HG02678 (cell line): ENCODE data around the gene AGL.
"Not testable (repeated sequence)": the region's sequence is repeated elsewhere in the genome, so short reads cannot be mapped to it uniquely, and the experiment has no call there.

Experiments
- ATAC-seq: cut with Tn5 transposase; IDR thresholded peaks from one replicate; pipeline ENCODE4 v1.9.1; 2021; ENCODE audit warnings: mild to moderate bottlenecking, moderate library complexity; ENCODE audit not compliant: unreplicated experiment

AGL gene

GRCh38 chr1:99850459-99851291, 514 bp downstream of the AGL start:
- peak; percentile 1 for ATAC-seq

GRCh38 chr1:99851850-99852454, 1.8 kb downstream of the AGL start:
- no peak for ATAC-seq

GRCh38 chr1:99852648-99853047, 2.5 kb downstream of the AGL start:
- no peak for ATAC-seq

GRCh38 chr1:99855914-99856450, 5.8 kb downstream of the AGL start:
- ATAC-seq: no peak

- not testable (repeated sequence) for ATAC-seq
Observed at GRCh38 chr1:99857041-99857440, 6.9 kb downstream of the AGL start.

- ATAC-seq: no peak
Observed at GRCh38 chr1:99858286-99858685, 8.1 kb downstream of the AGL start.

- no peak for ATAC-seq
Observed at GRCh38 chr1:99858881-99859280, 8.7 kb downstream of the AGL start.

- ATAC-seq: no peak
Observed at GRCh38 chr1:99860703-99861102, 10.5 kb downstream of the AGL start.

GRCh38 chr1:99867682-99868081, 17.5 kb downstream of the AGL start:
- ATAC-seq: no peak

- no peak for ATAC-seq
Observed at GRCh38 chr1:99869304-99869703, 19.1 kb downstream of the AGL start.

- no peak for ATAC-seq
Observed at GRCh38 chr1:99869723-99870122, 19.6 kb downstream of the AGL start.

- no peak for ATAC-seq
Observed at GRCh38 chr1:99872063-99872462, 21.9 kb downstream of the AGL start.

GRCh38 chr1:99877568-99877967, 27.4 kb downstream of the AGL start:
- no peak for ATAC-seq

- ATAC-seq: no peak
Observed at GRCh38 chr1:99886179-99886578, 36.0 kb downstream of the AGL start.

- no peak for ATAC-seq
Observed at GRCh38 chr1:99886841-99887240, 36.7 kb downstream of the AGL start.

GRCh38 chr1:99887890-99888289, 37.7 kb downstream of the AGL start:
- no peak for ATAC-seq

GRCh38 chr1:99891997-99892396, 41.8 kb downstream of the AGL start:
- ATAC-seq: no peak

GRCh38 chr1:99903278-99903677, 53.1 kb downstream of the AGL start:
- not testable (repeated sequence) for ATAC-seq

GRCh38 chr1:99906535-99906934, 56.4 kb downstream of the AGL start:
- no peak for ATAC-seq

- no peak for ATAC-seq
Observed at GRCh38 chr1:99917214-99917613, 67.1 kb downstream of the AGL start.

GRCh38 chr1:99919220-99919619, 69.1 kb downstream of the AGL start:
- ATAC-seq: no peak

- ATAC-seq: no peak
Observed at GRCh38 chr1:99934801-99935200, 84.6 kb downstream of the AGL start.
